ENCODE measurements around the gene PRRC2C. TPM values are rescaled to one million over a fixed set of nuclear protein-coding genes. Genes with fewer than 3 reads are reported as not detected.

The PRRC2C gene
- total and polyA plus RNA-seq, 2 experiments from 2014 or later: 186 to 368 TPM

DNA sequence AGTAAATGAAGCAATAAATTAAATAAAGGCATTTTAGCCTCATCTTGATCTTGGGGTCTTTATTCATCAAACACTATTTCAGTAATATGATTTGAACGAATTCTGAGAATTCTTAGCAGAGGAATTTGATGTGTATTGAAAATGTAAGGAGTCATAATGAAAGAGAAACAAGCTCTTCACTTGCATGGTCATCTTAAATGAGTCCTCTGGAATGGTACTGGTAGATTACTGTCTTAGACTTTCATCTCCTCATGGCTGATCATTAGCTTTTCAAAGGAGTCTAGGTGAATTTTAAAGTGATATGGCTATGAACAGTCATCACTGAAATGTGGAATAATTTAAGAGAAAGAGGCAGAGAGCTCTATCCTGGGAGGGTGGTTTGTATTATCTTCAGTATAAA lies 30.0 kb downstream of the PRRC2C start:
- H3K4me1 Mint-ChIP-seq: peaks cover 3% of the 10 kb centered on the region; the same call in 2 of the 3 replicates
- Histone ChIP-seq H3K4me3 (no peak overlapping the region), H3F3A (replicated peaks; ENCODE audit: low read depth) (no peaks in the 10 kb centered on the region), H2AFZ (no peak overlapping the region), H3K4me2 (no peak overlapping the region), H3K27me3 (ENCODE audit: insufficient read depth) (no peaks in the 10 kb centered on the region), H4K20me1 (replicated peaks; ENCODE audit: insufficient read depth) (peaks cover 39% of the 10 kb centered on the region), H3K27ac (ENCODE audit: low read depth) (no peak overlapping the region), H3K36me3 (ENCODE audit: insufficient read depth) (peaks cover 61% of the 10 kb centered on the region), H3K4me1 (ENCODE audit: insufficient read depth) (no peaks in the 10 kb centered on the region), H3K79me2 (replicated peaks; ENCODE audit: insufficient read depth) (peaks cover 55% of the 10 kb centered on the region), H3K9me2 (ENCODE audit: insufficient read depth) (no peaks in the 10 kb centered on the region)
- H3K4me3 Mint-ChIP-seq: no peak overlapping the region
- H3K27ac Mint-ChIP-seq: no peak overlapping the region
- peaks cover 64% of the 10 kb centered on the region for H3K36me3 Mint-ChIP-seq (ENCODE audit: low read depth)
- no peaks in the 10 kb centered on the region for H3K9me3 Mint-ChIP-seq
- ATAC-seq (no peak), DNase-seq (ENCODE audit: low spot score) (no peak)
- no peaks in the 10 kb centered on the region for H3K27me3 Mint-ChIP-seq (ENCODE audit: insufficient read depth, low read depth, poor library complexity)
- TF ChIP-seq ZNF114 (CRISPR knock-in tag; IDR thresholded peaks at IDR 0.05) (no peak), NANOG (IDR thresholded peaks at IDR 0.05; ENCODE audit: borderline replicate concordance) (no peak), POLR2AphosphoS5 (IDR thresholded peaks at IDR 0.05; ENCODE audit: low read depth) (no peak), STAT1 (IDR thresholded peaks at IDR 0.05; ENCODE audit: unreplicated experiment) (no peak), JUNB (IDR thresholded peaks at IDR 0.05; ENCODE audit: unreplicated experiment) (no peak), ETS1 (IDR thresholded peaks at IDR 0.05) (no peak), EZH2phosphoT487 (IDR thresholded peaks at IDR 0.05; ENCODE audit: unreplicated experiment) (no peak), EZH2 (IDR thresholded peaks at IDR 0.05; ENCODE audit: low read depth, unreplicated experiment) (no peak), ZNF331 (CRISPR knock-in tag; IDR thresholded peaks at IDR 0.05; ENCODE audit: low read depth) (no peak), CREB1 (CRISPR knock-in tag; IDR thresholded peaks at IDR 0.05; ENCODE audit: low read depth) (no peak)
- TF ChIP-seq, protein P1, sequence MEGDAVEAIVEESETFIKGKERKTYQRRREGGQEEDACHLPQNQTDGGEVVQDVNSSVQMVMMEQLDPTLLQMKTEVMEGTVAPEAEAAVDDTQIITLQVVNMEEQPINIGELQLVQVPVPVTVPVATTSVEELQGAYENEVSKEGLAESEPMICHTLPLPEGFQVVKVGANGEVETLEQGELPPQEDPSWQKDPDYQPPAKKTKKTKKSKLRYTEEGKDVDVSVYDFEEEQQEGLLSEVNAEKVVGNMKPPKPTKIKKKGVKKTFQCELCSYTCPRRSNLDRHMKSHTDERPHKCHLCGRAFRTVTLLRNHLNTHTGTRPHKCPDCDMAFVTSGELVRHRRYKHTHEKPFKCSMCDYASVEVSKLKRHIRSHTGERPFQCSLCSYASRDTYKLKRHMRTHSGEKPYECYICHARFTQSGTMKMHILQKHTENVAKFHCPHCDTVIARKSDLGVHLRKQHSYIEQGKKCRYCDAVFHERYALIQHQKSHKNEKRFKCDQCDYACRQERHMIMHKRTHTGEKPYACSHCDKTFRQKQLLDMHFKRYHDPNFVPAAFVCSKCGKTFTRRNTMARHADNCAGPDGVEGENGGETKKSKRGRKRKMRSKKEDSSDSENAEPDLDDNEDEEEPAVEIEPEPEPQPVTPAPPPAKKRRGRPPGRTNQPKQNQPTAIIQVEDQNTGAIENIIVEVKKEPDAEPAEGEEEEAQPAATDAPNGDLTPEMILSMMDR (conservative IDR thresholded peaks at IDR 0.05; ENCODE audit: low read depth in 2 of 2): no peak
- TF ChIP-seq, protein P2, sequence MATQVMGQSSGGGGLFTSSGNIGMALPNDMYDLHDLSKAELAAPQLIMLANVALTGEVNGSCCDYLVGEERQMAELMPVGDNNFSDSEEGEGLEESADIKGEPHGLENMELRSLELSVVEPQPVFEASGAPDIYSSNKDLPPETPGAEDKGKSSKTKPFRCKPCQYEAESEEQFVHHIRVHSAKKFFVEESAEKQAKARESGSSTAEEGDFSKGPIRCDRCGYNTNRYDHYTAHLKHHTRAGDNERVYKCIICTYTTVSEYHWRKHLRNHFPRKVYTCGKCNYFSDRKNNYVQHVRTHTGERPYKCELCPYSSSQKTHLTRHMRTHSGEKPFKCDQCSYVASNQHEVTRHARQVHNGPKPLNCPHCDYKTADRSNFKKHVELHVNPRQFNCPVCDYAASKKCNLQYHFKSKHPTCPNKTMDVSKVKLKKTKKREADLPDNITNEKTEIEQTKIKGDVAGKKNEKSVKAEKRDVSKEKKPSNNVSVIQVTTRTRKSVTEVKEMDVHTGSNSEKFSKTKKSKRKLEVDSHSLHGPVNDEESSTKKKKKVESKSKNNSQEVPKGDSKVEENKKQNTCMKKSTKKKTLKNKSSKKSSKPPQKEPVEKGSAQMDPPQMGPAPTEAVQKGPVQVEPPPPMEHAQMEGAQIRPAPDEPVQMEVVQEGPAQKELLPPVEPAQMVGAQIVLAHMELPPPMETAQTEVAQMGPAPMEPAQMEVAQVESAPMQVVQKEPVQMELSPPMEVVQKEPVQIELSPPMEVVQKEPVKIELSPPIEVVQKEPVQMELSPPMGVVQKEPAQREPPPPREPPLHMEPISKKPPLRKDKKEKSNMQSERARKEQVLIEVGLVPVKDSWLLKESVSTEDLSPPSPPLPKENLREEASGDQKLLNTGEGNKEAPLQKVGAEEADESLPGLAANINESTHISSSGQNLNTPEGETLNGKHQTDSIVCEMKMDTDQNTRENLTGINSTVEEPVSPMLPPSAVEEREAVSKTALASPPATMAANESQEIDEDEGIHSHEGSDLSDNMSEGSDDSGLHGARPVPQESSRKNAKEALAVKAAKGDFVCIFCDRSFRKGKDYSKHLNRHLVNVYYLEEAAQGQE (IDR thresholded peaks at IDR 0.05; ENCODE audit: unreplicated experiment): no peak
- TF ChIP-seq, protein P3, sequence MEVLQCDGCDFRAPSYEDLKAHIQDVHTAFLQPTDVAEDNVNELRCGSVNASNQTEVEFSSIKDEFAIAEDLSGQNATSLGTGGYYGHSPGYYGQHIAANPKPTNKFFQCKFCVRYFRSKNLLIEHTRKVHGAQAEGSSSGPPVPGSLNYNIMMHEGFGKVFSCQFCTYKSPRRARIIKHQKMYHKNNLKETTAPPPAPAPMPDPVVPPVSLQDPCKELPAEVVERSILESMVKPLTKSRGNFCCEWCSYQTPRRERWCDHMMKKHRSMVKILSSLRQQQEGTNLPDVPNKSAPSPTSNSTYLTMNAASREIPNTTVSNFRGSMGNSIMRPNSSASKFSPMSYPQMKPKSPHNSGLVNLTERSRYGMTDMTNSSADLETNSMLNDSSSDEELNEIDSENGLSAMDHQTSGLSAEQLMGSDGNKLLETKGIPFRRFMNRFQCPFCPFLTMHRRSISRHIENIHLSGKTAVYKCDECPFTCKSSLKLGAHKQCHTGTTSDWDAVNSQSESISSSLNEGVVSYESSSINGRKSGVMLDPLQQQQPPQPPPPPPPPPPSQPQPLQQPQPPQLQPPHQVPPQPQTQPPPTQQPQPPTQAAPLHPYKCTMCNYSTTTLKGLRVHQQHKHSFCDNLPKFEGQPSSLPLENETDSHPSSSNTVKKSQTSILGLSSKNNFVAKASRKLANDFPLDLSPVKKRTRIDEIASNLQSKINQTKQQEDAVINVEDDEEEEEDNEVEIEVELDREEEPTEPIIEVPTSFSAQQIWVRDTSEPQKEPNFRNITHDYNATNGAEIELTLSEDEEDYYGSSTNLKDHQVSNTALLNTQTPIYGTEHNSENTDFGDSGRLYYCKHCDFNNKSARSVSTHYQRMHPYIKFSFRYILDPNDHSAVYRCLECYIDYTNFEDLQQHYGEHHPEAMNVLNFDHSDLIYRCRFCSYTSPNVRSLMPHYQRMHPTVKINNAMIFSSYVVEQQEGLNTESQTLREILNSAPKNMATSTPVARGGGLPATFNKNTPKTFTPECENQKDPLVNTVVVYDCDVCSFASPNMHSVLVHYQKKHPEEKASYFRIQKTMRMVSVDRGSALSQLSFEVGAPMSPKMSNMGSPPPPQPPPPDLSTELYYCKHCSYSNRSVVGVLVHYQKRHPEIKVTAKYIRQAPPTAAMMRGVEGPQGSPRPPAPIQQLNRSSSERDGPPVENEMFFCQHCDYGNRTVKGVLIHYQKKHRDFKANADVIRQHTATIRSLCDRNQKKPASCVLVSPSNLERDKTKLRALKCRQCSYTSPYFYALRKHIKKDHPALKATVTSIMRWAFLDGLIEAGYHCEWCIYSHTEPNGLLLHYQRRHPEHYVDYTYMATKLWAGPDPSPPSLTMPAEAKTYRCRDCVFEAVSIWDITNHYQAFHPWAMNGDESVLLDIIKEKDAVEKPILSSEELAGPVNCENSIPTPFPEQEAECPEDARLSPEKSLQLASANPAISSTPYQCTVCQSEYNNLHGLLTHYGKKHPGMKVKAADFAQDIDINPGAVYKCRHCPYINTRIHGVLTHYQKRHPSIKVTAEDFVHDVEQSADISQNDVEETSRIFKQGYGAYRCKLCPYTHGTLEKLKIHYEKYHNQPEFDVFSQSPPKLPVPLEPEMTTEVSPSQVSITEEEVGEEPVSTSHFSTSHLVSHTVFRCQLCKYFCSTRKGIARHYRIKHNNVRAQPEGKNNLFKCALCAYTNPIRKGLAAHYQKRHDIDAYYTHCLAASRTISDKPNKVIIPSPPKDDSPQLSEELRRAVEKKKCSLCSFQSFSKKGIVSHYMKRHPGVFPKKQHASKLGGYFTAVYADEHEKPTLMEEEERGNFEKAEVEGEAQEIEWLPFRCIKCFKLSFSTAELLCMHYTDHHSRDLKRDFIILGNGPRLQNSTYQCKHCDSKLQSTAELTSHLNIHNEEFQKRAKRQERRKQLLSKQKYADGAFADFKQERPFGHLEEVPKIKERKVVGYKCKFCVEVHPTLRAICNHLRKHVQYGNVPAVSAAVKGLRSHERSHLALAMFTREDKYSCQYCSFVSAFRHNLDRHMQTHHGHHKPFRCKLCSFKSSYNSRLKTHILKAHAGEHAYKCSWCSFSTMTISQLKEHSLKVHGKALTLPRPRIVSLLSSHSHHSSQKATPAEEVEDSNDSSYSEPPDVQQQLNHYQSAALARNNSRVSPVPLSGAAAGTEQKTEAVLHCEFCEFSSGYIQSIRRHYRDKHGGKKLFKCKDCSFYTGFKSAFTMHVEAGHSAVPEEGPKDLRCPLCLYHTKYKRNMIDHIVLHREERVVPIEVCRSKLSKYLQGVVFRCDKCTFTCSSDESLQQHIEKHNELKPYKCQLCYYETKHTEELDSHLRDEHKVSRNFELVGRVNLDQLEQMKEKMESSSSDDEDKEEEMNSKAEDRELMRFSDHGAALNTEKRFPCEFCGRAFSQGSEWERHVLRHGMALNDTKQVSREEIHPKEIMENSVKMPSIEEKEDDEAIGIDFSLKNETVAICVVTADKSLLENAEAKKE (CRISPR knock-in tag; IDR thresholded peaks at IDR 0.05): no peak
